CD4-positive, CD25-positive, alpha-beta regulatory T cell (primary cell): ENCODE data around the gene FERMT3. TPM values are rescaled to one million over a fixed set of nuclear protein-coding genes. Genes with fewer than 3 reads are reported as not detected.
A peak's percentile ranks its signal among the peaks of the same experiment; 100 is the strongest.

Experiments
- ATAC-seq, 2 donors: fragments of 150-1000 bp; cut with Tn5 transposase; one replicate each; pipeline ENCODE4 v1.10.0; 2021; ENCODE audit warnings: low read depth in 2 of 2, moderate number of reproducible peaks in 2 of 2, moderate library complexity in 1 of 2
- DNase-seq, 3 donors: peaks; one replicate each; pipeline versions ENCODE4 v3.0.0 to v3.0.0-alpha.2; 2012 to 2022; ENCODE audit warnings: mixed read lengths in 1 of 3
- H3K27ac ChIP-seq: one replicate; pipeline ENCODE4 v1.7.0; 2013; ENCODE audit warnings: mild to moderate bottlenecking, low read length; ENCODE audit not compliant: insufficient read depth, poor library complexity, severe bottlenecking
- H3K27me3 ChIP-seq: one replicate; pipeline ENCODE4 v1.7.0; 2013; ENCODE audit warnings: low read length; ENCODE audit not compliant: control insufficient read depth, insufficient read depth
- H3K36me3 ChIP-seq: one replicate; pipeline ENCODE4 v1.7.0; 2013; ENCODE audit warnings: mild to moderate bottlenecking, low read length, moderate library complexity; ENCODE audit not compliant: control insufficient read depth, insufficient read depth
- H3K4me1 ChIP-seq: 2 replicates; pipeline ENCODE4 v1.7.0; 2013; ENCODE audit warnings: mild to moderate bottlenecking, low read length; ENCODE audit not compliant: insufficient read depth, control insufficient read depth, poor library complexity, severe bottlenecking
- H3K4me3 ChIP-seq: one replicate; pipeline ENCODE4 v1.7.0; 2013; ENCODE audit warnings: low read depth, mild to moderate bottlenecking, low read length, moderate library complexity
- H3K9me3 ChIP-seq, 2 experiments: 1 replicate in 1 of 2; 2 replicates in 1 of 2; pipeline ENCODE4 v1.7.0; 2013; ENCODE audit warnings: low read length in 2 of 2, mild to moderate bottlenecking in 1 of 2, moderate library complexity in 1 of 2; ENCODE audit not compliant: control insufficient read depth in 2 of 2
- H3K27ac Mint-ChIP-seq, 3 donors: one replicate each; pipeline ENCODE4 v1.8.0; 2020 to 2022; ENCODE audit warnings: mild to moderate bottlenecking in 3 of 3, mixed read lengths in 3 of 3, moderate library complexity in 2 of 3
- H3K27me3 Mint-ChIP-seq: one replicate; pipeline ENCODE4 v1.8.0; 2022; ENCODE audit warnings: mild to moderate bottlenecking, mixed read lengths
- H3K36me3 Mint-ChIP-seq: one replicate; pipeline ENCODE4 v1.8.0; 2020; ENCODE audit warnings: mixed read lengths
- H3K4me1 Mint-ChIP-seq, 4 donors: one replicate each; pipeline ENCODE4 v1.8.0; 2020 to 2022; ENCODE audit warnings: mixed read lengths in 4 of 4, mild to moderate bottlenecking in 1 of 4
- H3K4me3 Mint-ChIP-seq, 4 donors: one replicate each; pipeline ENCODE4 v1.8.0; 2020 to 2022; ENCODE audit warnings: mild to moderate bottlenecking in 4 of 4, mixed read lengths in 4 of 4, moderate library complexity in 3 of 4
- H3K9me3 Mint-ChIP-seq, 7 donors: one replicate each; pipeline ENCODE4 v1.8.0; 2020 to 2022; ENCODE audit warnings: mixed read lengths in 7 of 7, mild to moderate bottlenecking in 3 of 7, moderate library complexity in 2 of 7
- polyA plus RNA-seq, 4 donors: library from polyadenylated mRNA; unstranded; fragments of 300-500 nt; fragmentation: Illumina TruSeq; gene quantifications; one replicate each; pipeline ENCODE4 v1.2.3, GENCODE V29; 2021
- total RNA-seq: library from RNA; stranded (reverse); gene quantifications from one replicate; pipeline ENCODE4 v1.2.3, GENCODE V29; 2022

FERMT3 gene
- total and polyA plus RNA-seq, 5 donors from 2014 or later: 151 to 183 (median 167) TPM

DNA sequence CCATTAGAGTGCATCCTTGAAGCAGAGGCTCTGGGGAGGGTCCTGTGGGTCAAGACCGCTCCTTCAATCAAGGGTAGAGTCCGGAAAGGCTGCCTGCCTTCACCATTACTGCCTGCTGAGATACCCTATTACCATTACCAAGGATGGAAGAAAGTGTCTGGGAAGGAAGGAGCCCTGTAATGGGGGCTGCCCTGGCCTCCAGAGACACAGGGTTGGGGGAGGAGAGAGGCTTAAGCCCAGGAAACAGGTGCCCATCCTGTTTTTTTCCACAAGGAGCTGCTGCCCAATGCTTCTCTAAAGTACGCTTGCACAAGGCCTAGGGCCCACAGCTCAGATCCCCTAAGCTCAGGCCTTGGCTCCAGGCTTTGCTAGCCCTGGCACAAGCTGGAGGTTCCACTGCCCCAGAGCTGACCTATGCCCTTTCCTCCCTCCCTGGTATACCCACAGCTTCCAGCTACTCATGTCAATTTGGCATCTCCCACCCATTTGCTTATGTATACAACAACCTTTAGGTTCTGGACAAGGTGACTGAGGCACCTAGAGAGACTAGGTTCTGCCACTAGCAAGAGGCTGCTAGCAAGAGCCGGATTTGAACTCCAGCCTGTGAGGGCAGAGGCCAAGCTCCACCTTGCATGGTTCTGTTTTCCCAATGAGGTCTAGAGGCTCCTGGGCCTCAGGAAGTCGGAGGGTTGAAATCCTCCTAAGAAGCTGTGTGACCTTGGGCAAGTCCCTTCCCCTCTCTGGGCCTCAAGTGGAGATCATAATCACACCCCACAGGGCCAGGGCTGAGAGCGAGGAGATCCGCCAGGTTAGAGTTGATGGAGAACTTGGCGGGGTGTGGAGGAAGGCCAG lies 43.3 kb downstream of the FERMT3 start:
- ATAC-seq: no peak
- H3K9me3 Mint-ChIP-seq: peaks cover 0 to 2% (median 0%) of the 10 kb centered on the region in 7 donors
- Histone ChIP-seq H3K4me3 (no peak overlapping the region), H3K36me3 (no peaks in the 10 kb centered on the region), H3K9me3 (no peaks in the 10 kb centered on the region), H3K4me1 (peaks cover 50% of the 10 kb centered on the region), H3K27ac (no peak overlapping the region), H3K27me3 (no peaks in the 10 kb centered on the region)
- peak overlapping the region; percentile 55 to 90 (median 68) for H3K4me3 Mint-ChIP-seq
- H3K27me3 Mint-ChIP-seq: no peaks in the 10 kb centered on the region
- peaks cover 0 to 43% (median 13%) of the 10 kb centered on the region in 4 donors for H3K4me1 Mint-ChIP-seq
- H3K27ac Mint-ChIP-seq: peak overlapping the region in 2 of 3 donors; percentile 56 to 69
- no peaks in the 10 kb centered on the region for H3K36me3 Mint-ChIP-seq
- no peak for DNase-seq

DNA sequence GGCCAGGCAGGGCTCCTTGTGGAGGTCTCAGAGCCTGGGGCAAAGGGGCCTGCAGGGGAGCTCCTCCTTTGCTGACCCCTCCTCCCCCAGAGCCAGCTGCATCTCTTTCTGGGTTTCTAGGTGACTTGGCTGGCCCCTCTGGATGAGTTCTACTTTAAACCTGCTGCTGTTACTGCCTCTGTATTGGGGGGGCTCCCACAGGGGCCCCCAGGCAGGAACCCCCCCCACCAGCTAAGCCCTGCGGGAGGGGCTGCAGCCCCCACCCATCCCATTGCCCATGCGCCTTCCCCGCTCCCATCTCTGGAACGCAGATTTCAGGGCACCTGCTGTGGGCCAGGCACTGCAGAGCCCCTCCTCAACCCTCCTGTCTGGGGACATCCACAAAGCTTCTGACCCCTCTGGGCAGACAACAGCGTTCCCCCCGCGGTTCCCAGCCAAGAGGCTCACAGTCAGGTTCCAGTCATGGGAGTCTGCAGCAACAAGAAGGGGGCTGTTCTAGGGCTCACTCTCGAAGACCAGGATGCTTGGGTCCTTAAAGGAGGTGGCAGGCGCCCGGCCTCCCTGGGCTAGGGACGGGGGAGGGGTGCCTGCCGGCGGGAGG lies 44.0 kb downstream of the FERMT3 start:
- Histone ChIP-seq H3K27me3 (no peaks in the 10 kb centered on the region), H3K36me3 (no peaks in the 10 kb centered on the region), H3K27ac (no peak overlapping the region), H3K4me1 (peaks cover 43% of the 10 kb centered on the region), H3K4me3 (no peak overlapping the region), H3K9me3 (no peaks in the 10 kb centered on the region)
- ATAC-seq (no peak), DNase-seq (no peak)
- Mint-ChIP-seq H3K36me3 (no peaks in the 10 kb centered on the region), H3K27me3 (no peaks in the 10 kb centered on the region), H3K4me1 (peaks cover 0 to 36% (median 13%) of the 10 kb centered on the region in 4 donors), H3K27ac (no peak overlapping the region), H3K9me3 (peaks cover 0 to 2% (median 0%) of the 10 kb centered on the region in 7 donors), H3K4me3 (peak overlapping the region in 3 of 4 donors; percentile 50 to 90 (median 86))

GRCh38 chr11:64251016-64251752 lies 44.7 kb downstream of the FERMT3 start, which contains the start of gene PLCB3:
PLCB3 (plus strand) TSS chr11:64251530; CDS start chr11:64251650, 120 bp downstream.
- DNase-seq (peak; percentile 40 to 59 (median 49)), ATAC-seq (peak; percentile 62 to 69)
- Mint-ChIP-seq H3K27ac (peak within 1 kb of the TSS in 2 of 3 donors; percentile 36 to 38), H3K4me3 (peak within 1 kb of the TSS; percentile 86 to 94 (median 90)), H3K4me1 (peaks cover 0 to 29% (median 11%) of the 10 kb centered on the region in 4 donors), H3K27me3 (no peaks in the 10 kb centered on the region), H3K9me3 (peaks cover 0 to 2% (median 0%) of the 10 kb centered on the region in 7 donors), H3K36me3 (no peaks in the 10 kb centered on the region)
- Histone ChIP-seq H3K27me3 (no peaks in the 10 kb centered on the region), H3K9me3 (no peaks in the 10 kb centered on the region), H3K4me1 (peaks cover 36% of the 10 kb centered on the region), H3K36me3 (no peaks in the 10 kb centered on the region), H3K4me3 (no peak within 1 kb of the TSS), H3K27ac (no peak within 1 kb of the TSS)

DNA sequence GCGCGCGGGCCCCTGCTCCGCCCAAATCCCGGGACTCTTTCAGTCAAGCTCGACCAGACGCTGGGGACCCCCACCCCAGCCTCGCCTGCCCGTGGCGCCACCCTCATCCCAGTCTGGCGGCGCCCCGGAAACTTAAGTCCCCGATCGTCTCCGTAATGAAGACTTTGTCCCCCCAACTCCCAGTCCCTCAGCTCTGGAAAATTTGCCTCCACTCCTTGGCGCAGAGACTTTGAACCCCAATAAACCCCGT lies 45.2 kb downstream of the FERMT3 start:
- peak overlapping the region; percentile 77 to 92 (median 87) for H3K4me3 Mint-ChIP-seq
- H3K36me3 ChIP-seq: no peaks in the 10 kb centered on the region
- H3K27me3 Mint-ChIP-seq: no peaks in the 10 kb centered on the region
- peaks cover 0 to 2% (median 0%) of the 10 kb centered on the region in 7 donors for H3K9me3 Mint-ChIP-seq
- no peak overlapping the region for H3K27ac Mint-ChIP-seq
- no peaks in the 10 kb centered on the region for H3K36me3 Mint-ChIP-seq
- H3K4me1 Mint-ChIP-seq: peaks cover 0 to 29% (median 11%) of the 10 kb centered on the region in 4 donors
- ATAC-seq (no peak), DNase-seq (peak in 1 of 3 donors; percentile 24)
- H3K9me3 ChIP-seq: no peaks in the 10 kb centered on the region
- H3K27ac ChIP-seq: no peak overlapping the region
- H3K27me3 ChIP-seq: no peaks in the 10 kb centered on the region
- H3K4me3 ChIP-seq: no peak overlapping the region
- H3K4me1 ChIP-seq: peaks cover 36% of the 10 kb centered on the region

- Mint-ChIP-seq H3K27ac (peak overlapping the region in 1 of 3 donors; percentile 36), H3K4me3 (peak overlapping the region; percentile 77 to 92 (median 87)), H3K36me3 (no peaks in the 10 kb centered on the region), H3K9me3 (peaks cover 0 to 2% (median 0%) of the 10 kb centered on the region in 7 donors), H3K27me3 (no peaks in the 10 kb centered on the region), H3K4me1 (peaks cover 0 to 29% (median 11%) of the 10 kb centered on the region in 4 donors)
- no peak for ATAC-seq
- Histone ChIP-seq H3K4me1 (peaks cover 31% of the 10 kb centered on the region), H3K9me3 (no peaks in the 10 kb centered on the region), H3K4me3 (no peak overlapping the region), H3K27ac (no peak overlapping the region), H3K27me3 (no peaks in the 10 kb centered on the region), H3K36me3 (no peaks in the 10 kb centered on the region)
- no peak for DNase-seq
These were observed 45.7 kb downstream of the FERMT3 start for GRCh38 chr11:64252003-64252872.

GRCh38 chr11:64253043-64253442 lies 46.5 kb downstream of the FERMT3 start:
- DNase-seq: no peak
- ATAC-seq: no peak
- no peak overlapping the region for H3K4me3 ChIP-seq

DNA sequence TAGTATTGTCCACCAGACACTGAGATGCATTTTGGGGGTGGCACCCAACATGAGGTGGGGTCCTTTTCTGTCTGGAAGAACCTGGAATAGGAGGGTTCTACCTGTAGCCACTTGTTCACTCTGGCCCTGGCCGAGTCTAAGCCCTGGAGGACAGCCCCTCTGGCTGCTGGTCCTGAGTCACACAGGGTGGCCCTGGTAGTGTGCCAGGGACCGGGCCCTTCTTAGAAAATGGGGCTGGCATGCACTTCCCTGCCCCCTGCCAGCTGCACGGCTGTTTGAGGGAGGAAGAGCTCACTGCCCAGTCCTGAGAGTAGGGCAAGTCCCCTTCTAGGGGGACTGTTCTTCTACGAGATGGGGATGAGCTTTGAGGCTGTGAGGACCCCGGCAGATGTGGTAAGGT lies 47.0 kb downstream of the FERMT3 start:
- peaks cover 24% of the 10 kb centered on the region for H3K4me1 ChIP-seq
- peak overlapping the region in 1 of 3 donors; percentile 3 for H3K27ac Mint-ChIP-seq
- H3K36me3 Mint-ChIP-seq: no peaks in the 10 kb centered on the region
- no peaks in the 10 kb centered on the region for H3K9me3 Mint-ChIP-seq
- H3K4me3 Mint-ChIP-seq: peak overlapping the region in 3 of 4 donors; percentile 54 to 68 (median 65)
- H3K4me1 Mint-ChIP-seq: peaks cover 0 to 27% (median 6%) of the 10 kb centered on the region in 4 donors
- H3K4me3 ChIP-seq: no peak overlapping the region
- no peaks in the 10 kb centered on the region for H3K27me3 Mint-ChIP-seq
- H3K27me3 ChIP-seq: no peaks in the 10 kb centered on the region
- H3K36me3 ChIP-seq: peaks cover 2% of the 10 kb centered on the region
- H3K27ac ChIP-seq: no peak overlapping the region
- DNase-seq: no peak
- no peak for ATAC-seq
- H3K9me3 ChIP-seq: no peaks in the 10 kb centered on the region

More at GRCh38 chr11:64253043-64253442, 46.5 kb downstream of the FERMT3 start:
- Mint-ChIP-seq H3K4me3 (peak overlapping the region in 3 of 4 donors; percentile 54 to 68 (median 65)), H3K27ac (peak overlapping the region in 1 of 3 donors; percentile 3), H3K27me3 (no peaks in the 10 kb centered on the region), H3K36me3 (no peaks in the 10 kb centered on the region), H3K4me1 (peaks cover 0 to 27% (median 8%) of the 10 kb centered on the region in 4 donors), H3K9me3 (peaks cover 0 to under 1% (median 0%) of the 10 kb centered on the region in 7 donors)
- no peaks in the 10 kb centered on the region for H3K9me3 ChIP-seq
- peaks cover 24% of the 10 kb centered on the region for H3K4me1 ChIP-seq
- H3K27me3 ChIP-seq: no peaks in the 10 kb centered on the region
- no peaks in the 10 kb centered on the region for H3K36me3 ChIP-seq
- H3K27ac ChIP-seq: no peak overlapping the region
